Gastrocnemius medialis (tissue), 4 donors: ENCODE measurements around the gene PPEF1. TPM values are rescaled to one million over a fixed set of nuclear protein-coding genes. Genes with fewer than 3 reads are reported as not detected.

Source experiments
- ATAC-seq, 2 donors: fragments of 150-250 bp; one replicate each; pipeline ENCODE4 v1.9.1; 2016
- DNase-seq, 2 donors: peaks; one replicate each; pipeline ENCODE4 v3.0.0-alpha.2; 2019
- H3K27ac ChIP-seq, 4 donors: fragments of 200-600 bp; sonication (generic); 1 replicate in 1 of 4; 2 replicates in 3 of 4; pipeline ENCODE4 v1.5.1; 2016 to 2018; ENCODE audit warnings: mild to moderate bottlenecking in 2 of 4, moderate library complexity in 1 of 4
- H3K27me3 ChIP-seq, 3 donors: fragments of 200-600 bp; sonication (generic) in 2 of 3; 1 replicate in 1 of 3; 2 replicates in 2 of 3; pipeline versions ENCODE4 v1.5.1 to v1.6.0; 2016 to 2019; ENCODE audit warnings: mild to moderate bottlenecking in 1 of 3, moderate library complexity in 1 of 3
- H3K36me3 ChIP-seq, 2 donors: fragments of 200-600 bp; sonication (generic) in 1 of 2; one replicate each; pipeline ENCODE4 v1.5.1; 2017 to 2018
- H3K4me1 ChIP-seq, 2 donors: fragments of 200-600 bp; sonication (generic) in 1 of 2; one replicate each; pipeline ENCODE4 v1.5.1; 2016 to 2017; ENCODE audit warnings: mild to moderate bottlenecking in 2 of 2
- H3K4me3 ChIP-seq, 4 donors: fragments of 200-600 bp; sonication (generic) in 3 of 4; 1 replicate in 1 of 4; 2 replicates in 3 of 4; pipeline ENCODE4 v1.5.1; 2016 to 2019; ENCODE audit warnings: mild to moderate bottlenecking in 2 of 4
- H3K9me3 ChIP-seq, 3 donors: fragments of 200-600 bp; sonication (generic) in 2 of 3; 1 replicate in 1 of 3; 2 replicates in 2 of 3; pipeline ENCODE4 v1.5.1; 2016 to 2019
- CTCF ChIP-seq, 5 experiments: fragments of 450-650 bp in 3 of 5; fragments of 200-600 bp in 2 of 5; sonication (generic) in 2 of 5; IDR thresholded peaks in 4 of 5; conservative IDR thresholded peaks in 1 of 5; 1 replicate in 4 of 5; 2 replicates in 1 of 5; pipeline ENCODE4 v1.5.1; 2016 to 2019; ENCODE audit warnings: antibody characterized with exemption in 5 of 5, mild to moderate bottlenecking in 3 of 5, moderate library complexity in 3 of 5
- POLR2A ChIP-seq, 2 donors: fragments of 450-650 bp; IDR thresholded peaks; one replicate each; pipeline ENCODE4 v1.6.1; 2017; ENCODE audit warnings: antibody characterized with exemption in 2 of 2, mild to moderate bottlenecking in 2 of 2, moderate library complexity in 2 of 2
- in situ Hi-C, 4 donors: fragments of 200-750 bp; cut with MboI; loops; one replicate each; pipeline versions ENCODE4 v1.15.0 to v1.8.0; 2017; ENCODE audit warnings: low sequenced_read_pairs in 4 of 4
- intact Hi-C: fragments of 100-400 bp; cut with DNase I; formaldehyde crosslinking; loops from one replicate; pipeline ENCODE4 v1.15.1; 2023; ENCODE audit warnings: low total_unique reads
- total RNA-seq, 4 donors: library from RNA; depleted of rRNA; stranded (reverse); fragments of >200 nt; gene quantifications; one replicate each; pipeline versions ENCODE4 v1.1.0 to v1.2.3, GENCODE V29; 2016

Gene PPEF1, protein sequence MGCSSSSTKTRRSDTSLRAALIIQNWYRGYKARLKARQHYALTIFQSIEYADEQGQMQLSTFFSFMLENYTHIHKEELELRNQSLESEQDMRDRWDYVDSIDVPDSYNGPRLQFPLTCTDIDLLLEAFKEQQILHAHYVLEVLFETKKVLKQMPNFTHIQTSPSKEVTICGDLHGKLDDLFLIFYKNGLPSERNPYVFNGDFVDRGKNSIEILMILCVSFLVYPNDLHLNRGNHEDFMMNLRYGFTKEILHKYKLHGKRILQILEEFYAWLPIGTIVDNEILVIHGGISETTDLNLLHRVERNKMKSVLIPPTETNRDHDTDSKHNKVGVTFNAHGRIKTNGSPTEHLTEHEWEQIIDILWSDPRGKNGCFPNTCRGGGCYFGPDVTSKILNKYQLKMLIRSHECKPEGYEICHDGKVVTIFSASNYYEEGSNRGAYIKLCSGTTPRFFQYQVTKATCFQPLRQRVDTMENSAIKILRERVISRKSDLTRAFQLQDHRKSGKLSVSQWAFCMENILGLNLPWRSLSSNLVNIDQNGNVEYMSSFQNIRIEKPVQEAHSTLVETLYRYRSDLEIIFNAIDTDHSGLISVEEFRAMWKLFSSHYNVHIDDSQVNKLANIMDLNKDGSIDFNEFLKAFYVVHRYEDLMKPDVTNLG
- 1 to 10 TPM in 1 of 4 donors, not detected in 3; 1.8 TPM for total RNA-seq

- DNase-seq (no peak), ATAC-seq (no peak)
- in situ Hi-C loops: no loop called here
- Histone ChIP-seq H3K27ac (no peak within 1 kb of the TSS), H3K27me3 (no peaks in the 10 kb centered on the region), H3K36me3 (no peaks in the 10 kb centered on the region), H3K9me3 (no peaks in the 10 kb centered on the region), H3K4me1 (no peaks in the 10 kb centered on the region), H3K4me3 (no peak within 1 kb of the TSS)
- TF ChIP-seq POLR2A (IDR thresholded peaks at IDR 0.05): no peak
- no peak for TF ChIP-seq CTCF (IDR thresholded peaks at IDR 0.05 in 4 of 5, conservative IDR thresholded peaks at IDR 0.05 in 1 of 5)
- intact Hi-C loops: no loop called here
These were observed at the start of gene PPEF1 for GRCh38 chrX:18707426-18708049. PPEF1 (plus strand) TSS chrX:18707645; CDS start chrX:18707781, 136 bp downstream.

DNA sequence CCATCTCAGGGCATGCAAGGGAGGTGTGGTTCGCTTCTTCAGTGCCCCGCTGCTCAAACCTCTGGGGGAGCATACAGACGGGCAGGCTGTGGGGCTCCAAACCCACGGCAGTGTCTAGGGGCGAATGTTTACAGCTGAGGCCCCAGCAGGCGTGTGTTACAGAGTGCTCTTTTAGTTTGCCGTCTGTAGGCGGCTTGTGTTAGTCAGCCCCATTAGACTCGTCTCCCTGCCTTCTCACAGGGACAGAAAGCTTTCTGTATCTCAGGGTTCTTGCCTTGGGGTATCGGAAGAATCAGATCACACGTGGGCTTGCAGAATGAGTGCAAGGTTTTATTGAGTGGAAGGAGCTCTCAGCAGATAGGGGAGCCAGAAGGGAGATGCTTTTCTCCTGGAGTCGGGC, 46.2 kb upstream of the PPEF1 start:
- ATAC-seq: no peak
- H3K4me3 ChIP-seq: no peak overlapping the region
- intact Hi-C loops: no loop called here

DNA sequence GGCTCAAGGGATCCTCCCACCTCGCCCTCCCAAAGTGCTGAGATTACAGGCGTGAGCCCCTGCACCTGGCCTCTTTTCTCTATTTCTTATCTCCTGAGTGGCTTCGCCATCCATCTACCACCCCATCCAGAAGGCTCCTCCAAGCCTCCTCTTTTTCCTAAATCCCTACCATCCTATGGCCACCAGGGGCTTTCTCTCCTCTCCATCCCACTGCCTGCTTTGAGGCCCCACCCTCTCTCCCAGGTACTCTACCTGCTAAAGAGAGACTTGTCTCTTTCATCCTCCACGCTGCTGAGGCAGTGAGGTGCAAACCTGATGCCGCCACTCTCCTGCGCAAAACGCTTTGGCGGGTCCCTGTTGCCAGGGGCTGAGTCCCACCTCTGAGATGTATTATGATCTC, 42.5 kb upstream of the PPEF1 start:
- TF ChIP-seq POLR2A (IDR thresholded peaks at IDR 0.05) (no peak), CTCF (IDR thresholded peaks at IDR 0.05 in 4 of 5, conservative IDR thresholded peaks at IDR 0.05 in 1 of 5) (no peak)
- in situ Hi-C loops: no loop called here
- intact Hi-C loops: no loop called here

More for the DNA sequence above, 46.2 kb upstream of the PPEF1 start:
- no peak overlapping the region for H3K27ac ChIP-seq
- no peaks in the 10 kb centered on the region for H3K27me3 ChIP-seq
- H3K9me3 ChIP-seq: no peaks in the 10 kb centered on the region
- no peak for DNase-seq
- H3K36me3 ChIP-seq: no peaks in the 10 kb centered on the region
- in situ Hi-C loops: no loop called here
- no peaks in the 10 kb centered on the region for H3K4me1 ChIP-seq
- no peak for TF ChIP-seq CTCF (IDR thresholded peaks at IDR 0.05 in 4 of 5, conservative IDR thresholded peaks at IDR 0.05 in 1 of 5)
- no peak for TF ChIP-seq POLR2A (IDR thresholded peaks at IDR 0.05)

GRCh38 chrX:18666614-18667013, 40.8 kb upstream of the PPEF1 start:
- Histone ChIP-seq H3K9me3 (no peaks in the 10 kb centered on the region), H3K27ac (no peak overlapping the region), H3K27me3 (no peaks in the 10 kb centered on the region), H3K4me1 (no peaks in the 10 kb centered on the region), H3K4me3 (no peak overlapping the region), H3K36me3 (no peaks in the 10 kb centered on the region)
- ATAC-seq (no peak), DNase-seq (no peak)
- intact Hi-C loops (no loop called here), in situ Hi-C loops (no loop called here)
- no peak for TF ChIP-seq POLR2A (IDR thresholded peaks at IDR 0.05)

More for the DNA sequence above, 42.5 kb upstream of the PPEF1 start:
- ATAC-seq (no peak), DNase-seq (no peak)
- Histone ChIP-seq H3K9me3 (no peaks in the 10 kb centered on the region), H3K27ac (no peak overlapping the region), H3K4me3 (no peak overlapping the region), H3K4me1 (no peaks in the 10 kb centered on the region), H3K27me3 (no peaks in the 10 kb centered on the region), H3K36me3 (no peaks in the 10 kb centered on the region)
